ENCODE data around the gene CAST. TPM values are rescaled to one million over a fixed set of nuclear protein-coding genes. Genes with fewer than 3 reads are reported as not detected.

Gene CAST
- total RNA-seq, 1 experiment from 2014 or later: 52.3 TPM

DNA sequence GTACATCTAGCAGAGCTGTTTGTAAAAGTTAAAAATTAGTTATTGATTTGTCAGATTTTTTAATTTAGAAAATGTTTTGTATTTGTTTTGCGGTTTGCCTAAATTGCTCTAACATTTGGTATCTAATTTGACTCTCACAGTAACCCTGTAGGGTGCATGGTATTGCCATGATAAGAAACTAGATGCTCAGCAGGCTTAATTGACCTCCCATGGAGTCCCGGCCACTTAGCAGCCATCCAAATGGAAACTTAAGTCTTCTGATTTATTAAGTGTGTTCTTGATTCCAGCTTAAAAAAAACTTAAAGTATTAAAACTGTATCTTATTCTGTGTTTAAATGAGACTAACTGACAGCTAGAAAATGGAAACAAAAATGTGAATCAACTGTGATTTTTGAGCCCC lies 54.5 kb downstream of the CAST start:
- H3K27ac Mint-ChIP-seq: no peak overlapping the region

More for the DNA sequence above, 54.5 kb downstream of the CAST start:
- Histone ChIP-seq H4K91ac (ENCODE audit: insufficient read length, low read depth, low read length) (no peak overlapping the region), H3K79me1 (ENCODE audit: insufficient read depth, low read depth, low read length, poor library complexity, severe bottlenecking) (no peaks in the 10 kb centered on the region), H2BK5ac (ENCODE audit: insufficient read length, low read length) (no peak overlapping the region), H3K14ac (ENCODE audit: insufficient read depth, low read length) (no peak overlapping the region), H2AFZ (ENCODE audit: low read length) (no peak overlapping the region), H3K4me1 (ENCODE audit: insufficient read depth, low read length) (no peaks in the 10 kb centered on the region), H4K20me1 (ENCODE audit: control insufficient read depth, insufficient read depth, insufficient read length) (no peaks in the 10 kb centered on the region), H4K8ac (replicated peaks; ENCODE audit: insufficient read length, low read depth, low read length) (no peak overlapping the region), H3K56ac (ENCODE audit: insufficient read length, low read depth, low read length) (no peak overlapping the region), H3K27me3 (ENCODE audit: insufficient read depth, low read length) (no peaks in the 10 kb centered on the region), H2BK15ac (ENCODE audit: low read depth, low read length) (no peak overlapping the region), H3K23me2 (ENCODE audit: insufficient read length, low read depth, low read length, poor library complexity, severe bottlenecking) (no peaks in the 10 kb centered on the region), H3T11ph (ENCODE audit: low read length) (no peak overlapping the region), H3K27ac (ENCODE audit: insufficient read length, low read depth, low read length) (no peak overlapping the region), H4K5ac (ENCODE audit: insufficient read length, low read depth, low read length) (no peak overlapping the region), H2BK20ac (ENCODE audit: low read depth, low read length, poor library complexity, severe bottlenecking) (no peak overlapping the region), H3K4me2 (ENCODE audit: insufficient read depth, insufficient read length, low read length) (no peak overlapping the region), H3K79me2 (ENCODE audit: insufficient read depth, low read length) (no peaks in the 10 kb centered on the region), H3K9me3 (ENCODE audit: control insufficient read depth, low read depth, low read length) (no peaks in the 10 kb centered on the region), H3K9ac (ENCODE audit: extremely low read depth, insufficient read length, low read length) (no peak overlapping the region), H2AK5ac (ENCODE audit: insufficient read length, low read length) (no peak overlapping the region), H3K18ac (ENCODE audit: insufficient read length, low read depth, low read length) (no peak overlapping the region), H2BK12ac (ENCODE audit: insufficient read length, low read depth, low read length) (no peak overlapping the region), H3K4ac (ENCODE audit: low read depth, low read length) (no peak overlapping the region), H2BK120ac (ENCODE audit: low read depth, low read length, poor library complexity, severe bottlenecking) (no peak overlapping the region), H3K23ac (ENCODE audit: insufficient read length, low read depth, low read length) (no peak overlapping the region)
- H3K36me3 Mint-ChIP-seq (ENCODE audit: insufficient read depth in 1 of 3, low read depth in 3 of 3): no peaks in the 10 kb centered on the region
- no peaks in the 10 kb centered on the region for H3K9me3 Mint-ChIP-seq
- H3K4me3 Mint-ChIP-seq: no peak overlapping the region
- TF ChIP-seq, protein P1, sequence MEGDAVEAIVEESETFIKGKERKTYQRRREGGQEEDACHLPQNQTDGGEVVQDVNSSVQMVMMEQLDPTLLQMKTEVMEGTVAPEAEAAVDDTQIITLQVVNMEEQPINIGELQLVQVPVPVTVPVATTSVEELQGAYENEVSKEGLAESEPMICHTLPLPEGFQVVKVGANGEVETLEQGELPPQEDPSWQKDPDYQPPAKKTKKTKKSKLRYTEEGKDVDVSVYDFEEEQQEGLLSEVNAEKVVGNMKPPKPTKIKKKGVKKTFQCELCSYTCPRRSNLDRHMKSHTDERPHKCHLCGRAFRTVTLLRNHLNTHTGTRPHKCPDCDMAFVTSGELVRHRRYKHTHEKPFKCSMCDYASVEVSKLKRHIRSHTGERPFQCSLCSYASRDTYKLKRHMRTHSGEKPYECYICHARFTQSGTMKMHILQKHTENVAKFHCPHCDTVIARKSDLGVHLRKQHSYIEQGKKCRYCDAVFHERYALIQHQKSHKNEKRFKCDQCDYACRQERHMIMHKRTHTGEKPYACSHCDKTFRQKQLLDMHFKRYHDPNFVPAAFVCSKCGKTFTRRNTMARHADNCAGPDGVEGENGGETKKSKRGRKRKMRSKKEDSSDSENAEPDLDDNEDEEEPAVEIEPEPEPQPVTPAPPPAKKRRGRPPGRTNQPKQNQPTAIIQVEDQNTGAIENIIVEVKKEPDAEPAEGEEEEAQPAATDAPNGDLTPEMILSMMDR (conservative IDR thresholded peaks at IDR 0.05): no peak
- 100% methylated on average over 1 of the region's 2 CpGs for WGBS (ENCODE audit: extremely low coverage, insufficient read length, low lambda C conversion rate)
- no peak for DNase-seq
- H3K27me3 Mint-ChIP-seq (ENCODE audit: low read depth): no peaks in the 10 kb centered on the region
- H3K4me1 Mint-ChIP-seq: peaks cover 17% of the 10 kb centered on the region in 2 experiments

Measured in H9 (cell line).